DOHH2 (cell line): ENCODE data around the gene MKKS.

Experiments used
- EZH2phosphoT487 ChIP-seq: fragments of 200-600 bp; sonication (generic); IDR thresholded peaks from 2 replicates; pipeline ENCODE4 v1.6.1; 2017; ENCODE audit warnings: borderline replicate concordance, mild to moderate bottlenecking, antibody characterized with exemption, low read length, moderate library complexity, mixed read lengths
- TF ChIP-seq, protein P1 (sequence below): fragments of 200-600 bp; sonication (generic); IDR thresholded peaks from one replicate; pipeline ENCODE4 v1.5.1; 2014; ENCODE audit warnings: antibody characterized with exemption, mild to moderate bottlenecking, low read depth, low read length; ENCODE audit not compliant: poor library complexity, severe bottlenecking

- TF ChIP-seq EZH2phosphoT487: no peak
- TF ChIP-seq, protein P1, sequence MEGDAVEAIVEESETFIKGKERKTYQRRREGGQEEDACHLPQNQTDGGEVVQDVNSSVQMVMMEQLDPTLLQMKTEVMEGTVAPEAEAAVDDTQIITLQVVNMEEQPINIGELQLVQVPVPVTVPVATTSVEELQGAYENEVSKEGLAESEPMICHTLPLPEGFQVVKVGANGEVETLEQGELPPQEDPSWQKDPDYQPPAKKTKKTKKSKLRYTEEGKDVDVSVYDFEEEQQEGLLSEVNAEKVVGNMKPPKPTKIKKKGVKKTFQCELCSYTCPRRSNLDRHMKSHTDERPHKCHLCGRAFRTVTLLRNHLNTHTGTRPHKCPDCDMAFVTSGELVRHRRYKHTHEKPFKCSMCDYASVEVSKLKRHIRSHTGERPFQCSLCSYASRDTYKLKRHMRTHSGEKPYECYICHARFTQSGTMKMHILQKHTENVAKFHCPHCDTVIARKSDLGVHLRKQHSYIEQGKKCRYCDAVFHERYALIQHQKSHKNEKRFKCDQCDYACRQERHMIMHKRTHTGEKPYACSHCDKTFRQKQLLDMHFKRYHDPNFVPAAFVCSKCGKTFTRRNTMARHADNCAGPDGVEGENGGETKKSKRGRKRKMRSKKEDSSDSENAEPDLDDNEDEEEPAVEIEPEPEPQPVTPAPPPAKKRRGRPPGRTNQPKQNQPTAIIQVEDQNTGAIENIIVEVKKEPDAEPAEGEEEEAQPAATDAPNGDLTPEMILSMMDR: no peak
Observed at GRCh38 chr20:10376270-10377075, 57.5 kb downstream of the MKKS start.
